Naive thymus-derived CD4-positive, alpha-beta T cell (primary cell): ENCODE results near the gene MSMO1. TPM values are rescaled to one million over a fixed set of nuclear protein-coding genes. Genes with fewer than 3 reads are reported as not detected.

Experiments used
- ATAC-seq: fragments of 150-1000 bp; cut with Tn5 transposase; 2 replicates; pipeline ENCODE4 v1.10.0; 2021; ENCODE audit warnings: mild to moderate bottlenecking, moderate library complexity
- CTCF ChIA-PET: fragments of 350-600 bp; sonication (Branson Sonifier 250); formaldehyde crosslinking; loops from one replicate; lab custom pipeline; 2021; ENCODE audit warnings: antibody characterized with exemption; lab: Charles Lee
- POLR2A ChIA-PET: fragments of 350-600 bp; sonication (Branson Sonifier 250); formaldehyde crosslinking; loops from one replicate; lab custom pipeline; 2021; ENCODE audit warnings: antibody characterized with exemption, inconsistent platforms; lab: Charles Lee
- DNase-seq, 9 donors: peaks; one replicate each; pipeline versions ENCODE4 v3.0.0 to v3.0.0-alpha.2; 2020 to 2022; ENCODE audit warnings: mixed read lengths in 1 of 9
- H3K27ac ChIP-seq: one replicate; pipeline ENCODE4 v1.7.0; 2013; ENCODE audit warnings: mild to moderate bottlenecking, low read depth, low read length, moderate library complexity
- H3K27me3 ChIP-seq, 2 donors: one replicate each; pipeline ENCODE4 v1.7.0; 2013; ENCODE audit warnings: low read length in 2 of 2, mild to moderate bottlenecking in 2 of 2, moderate library complexity in 2 of 2; ENCODE audit not compliant: control insufficient read depth in 2 of 2, insufficient read depth in 2 of 2
- H3K36me3 ChIP-seq, 3 experiments: 1 replicate in 2 of 3; 2 replicates in 1 of 3; pipeline ENCODE4 v1.7.0; 2013; ENCODE audit warnings: low read length in 3 of 3, mild to moderate bottlenecking in 3 of 3, moderate library complexity in 1 of 3; ENCODE audit not compliant: insufficient read depth in 3 of 3, control insufficient read depth in 2 of 3
- H3K4me1 ChIP-seq, 2 donors: one replicate each; pipeline ENCODE4 v1.7.0; 2013; ENCODE audit warnings: low read length in 2 of 2, mild to moderate bottlenecking in 2 of 2, moderate library complexity in 1 of 2; ENCODE audit not compliant: control insufficient read depth in 2 of 2, insufficient read depth in 2 of 2
- H3K4me3 ChIP-seq: 2 replicates; pipeline ENCODE4 v1.7.0; 2013; ENCODE audit warnings: mild to moderate bottlenecking, low read length
- H3K9me3 ChIP-seq, 3 experiments: 1 replicate in 2 of 3; 2 replicates in 1 of 3; pipeline ENCODE4 v1.7.0; 2013; ENCODE audit warnings: low read length in 3 of 3; ENCODE audit not compliant: control insufficient read depth in 2 of 3
- H3K27ac Mint-ChIP-seq, 9 donors: one replicate each; pipeline ENCODE4 v1.8.0; 2020 to 2022; ENCODE audit warnings: mixed read lengths in 9 of 9, mild to moderate bottlenecking in 8 of 9, moderate library complexity in 5 of 9, inconsistent platforms in 2 of 9
- H3K27me3 Mint-ChIP-seq, 5 donors: one replicate each; pipeline ENCODE4 v1.8.0; 2021 to 2022; ENCODE audit warnings: mixed read lengths in 5 of 5, mild to moderate bottlenecking in 1 of 5
- H3K36me3 Mint-ChIP-seq, 5 donors: one replicate each; pipeline ENCODE4 v1.8.0; 2020 to 2022; ENCODE audit warnings: mixed read lengths in 5 of 5, mild to moderate bottlenecking in 3 of 5, inconsistent platforms in 1 of 5
- H3K4me1 Mint-ChIP-seq, 7 donors: one replicate each; pipeline ENCODE4 v1.8.0; 2020 to 2022; ENCODE audit warnings: mixed read lengths in 7 of 7, mild to moderate bottlenecking in 3 of 7, inconsistent platforms in 1 of 7
- H3K4me3 Mint-ChIP-seq, 10 donors: one replicate each; pipeline ENCODE4 v1.8.0; 2020 to 2022; ENCODE audit warnings: mild to moderate bottlenecking in 10 of 10, mixed read lengths in 10 of 10, moderate library complexity in 6 of 10, inconsistent platforms in 2 of 10
- H3K9me3 Mint-ChIP-seq, 11 donors: one replicate each; pipeline ENCODE4 v1.8.0; 2020 to 2022; ENCODE audit warnings: mixed read lengths in 11 of 11, mild to moderate bottlenecking in 4 of 11, inconsistent platforms in 1 of 11, moderate library complexity in 1 of 11
- intact Hi-C, 2 donors: fragments of 100-400 bp; cut with micrococcal nuclease; formaldehyde crosslinking; loops; one replicate each; pipeline ENCODE4 v1.15.1; 2023
- polyA plus RNA-seq, 2 donors: library from polyadenylated mRNA; unstranded; fragments of 300-500 nt; fragmentation: Illumina TruSeq; gene quantifications; one replicate each; pipeline ENCODE4 v1.2.3, GENCODE V29; 2021
- total RNA-seq, 6 experiments: library from RNA in 5 of 6; stranded (reverse) in 5 of 6; gene quantifications; 1 replicate in 5 of 6; 2 replicates in 1 of 6; pipeline ENCODE4 v1.2.3 and lab custom pipeline; 2021 to 2026

The MSMO1 gene
- total and polyA plus RNA-seq, 7 experiments from 2014 or later, result 9.6 to 37.9 (median 22.8) TPM

- H3K4me3 Mint-ChIP-seq, result no peak overlapping the region
- ATAC-seq (no peak), DNase-seq (peak in 1 of 9 donors; percentile 22)
- H3K27me3 Mint-ChIP-seq, result no peaks in the 10 kb centered on the region
- Histone ChIP-seq H3K4me3 (peak overlapping the region; percentile 82), H3K4me1 (peaks cover 18 to 31% of the 10 kb centered on the region in 2 donors), H3K27me3 (no peaks in the 10 kb centered on the region), H3K9me3 (no peaks in the 10 kb centered on the region), H3K36me3 (no peaks in the 10 kb centered on the region), H3K27ac (peak overlapping the region; percentile 76)
- H3K9me3 Mint-ChIP-seq, result no peaks in the 10 kb centered on the region
- intact Hi-C loops, result loop anchor here (1.0 to 10.0 kb wide), 10 partner anchors 26 to 1835 kb away; partner anchors contain the start of genes KLHL2 (in 2 of the 2), TMEM192 (in 2 of the 2) and TMA16 (in 1 of the 2)
- POLR2A ChIA-PET, result interaction anchor here (0.7 to 2.5 kb wide), 10 partner anchors 12 to 214 kb away, joined by 3 to 7 read pairs (median 4); partner anchors contain the start of gene TMEM192
- peaks cover 16 to 36% (median 25%) of the 10 kb centered on the region in 7 donors for H3K4me1 Mint-ChIP-seq
- H3K36me3 Mint-ChIP-seq, result peaks cover 0 to 21% (median 12%) of the 10 kb centered on the region in 5 donors
- H3K27ac Mint-ChIP-seq, result no peak overlapping the region
- CTCF ChIA-PET, result interaction anchor here (1.0 kb wide), 1 partner anchor 196 kb away, joined by 3 read pairs; no protein-coding TSS in a partner anchor
Observed at GRCh38 chr4:165326831-165327210, 648 bp upstream of the MSMO1 start.

GRCh38 chr4:165328101-165328425 lies 594 bp downstream of the MSMO1 start:
- ChIA-PET CTCF (interaction anchor here (1.0 to 1.3 kb wide), 2 partner anchors 197 kb away, joined by 3 to 4 read pairs; no protein-coding TSS in a partner anchor), POLR2A (interaction anchor here (1.3 to 2.5 kb wide), 2 partner anchors 13 to 121 kb away, joined by 6 to 7 read pairs; no protein-coding TSS in a partner anchor)
- Histone ChIP-seq H3K4me3 (peak overlapping the region; percentile 64), H3K27ac (peak overlapping the region; percentile 68), H3K36me3 (no peaks in the 10 kb centered on the region), H3K9me3 (no peaks in the 10 kb centered on the region), H3K4me1 (peaks cover 18 to 31% of the 10 kb centered on the region in 2 donors), H3K27me3 (no peaks in the 10 kb centered on the region)
- ATAC-seq (no peak), DNase-seq (no peak)
- Mint-ChIP-seq H3K9me3 (no peaks in the 10 kb centered on the region), H3K4me3 (no peak overlapping the region), H3K36me3 (peaks cover 0 to 26% (median 16%) of the 10 kb centered on the region in 5 donors), H3K4me1 (peaks cover 28 to 47% (median 34%) of the 10 kb centered on the region in 7 donors), H3K27me3 (no peaks in the 10 kb centered on the region), H3K27ac (no peak overlapping the region)
- intact Hi-C loops, result loop anchor here (5.0 to 10.0 kb wide), 2 partner anchors 373 to 1836 kb away; partner anchors contain the start of gene TMA16 (in 1 of the 2)

GRCh38 chr4:165328708-165329107 lies 1.2 kb downstream of the MSMO1 start:
- H3K9me3 Mint-ChIP-seq, result no peaks in the 10 kb centered on the region
- H3K27ac Mint-ChIP-seq, result no peak overlapping the region
- peaks cover 28 to 47% (median 34%) of the 10 kb centered on the region in 7 donors for H3K4me1 Mint-ChIP-seq
- DNase-seq (no peak), ATAC-seq (no peak)
- H3K27me3 Mint-ChIP-seq, result no peaks in the 10 kb centered on the region
- no peaks in the 10 kb centered on the region for H3K9me3 ChIP-seq
- POLR2A ChIA-PET, result no interaction called here
- H3K4me3 ChIP-seq, result peak overlapping the region; percentile 64
- intact Hi-C loops, result loop anchor here (5.0 to 10.0 kb wide), 2 partner anchors 374 to 1836 kb away; partner anchors contain the start of gene TMA16 (in 1 of the 2)
- H3K27ac ChIP-seq, result no peak overlapping the region
- CTCF ChIA-PET, result interaction anchor here (1.3 kb wide), 1 partner anchor 198 kb away, joined by 4 read pairs; no protein-coding TSS in a partner anchor
- H3K4me1 ChIP-seq, result peaks cover 18 to 31% of the 10 kb centered on the region in 2 donors
- H3K36me3 Mint-ChIP-seq, result peaks cover 0 to 23% (median 16%) of the 10 kb centered on the region in 5 donors
- no peaks in the 10 kb centered on the region for H3K27me3 ChIP-seq
- no peaks in the 10 kb centered on the region for H3K36me3 ChIP-seq
- H3K4me3 Mint-ChIP-seq, result no peak overlapping the region

DNA sequence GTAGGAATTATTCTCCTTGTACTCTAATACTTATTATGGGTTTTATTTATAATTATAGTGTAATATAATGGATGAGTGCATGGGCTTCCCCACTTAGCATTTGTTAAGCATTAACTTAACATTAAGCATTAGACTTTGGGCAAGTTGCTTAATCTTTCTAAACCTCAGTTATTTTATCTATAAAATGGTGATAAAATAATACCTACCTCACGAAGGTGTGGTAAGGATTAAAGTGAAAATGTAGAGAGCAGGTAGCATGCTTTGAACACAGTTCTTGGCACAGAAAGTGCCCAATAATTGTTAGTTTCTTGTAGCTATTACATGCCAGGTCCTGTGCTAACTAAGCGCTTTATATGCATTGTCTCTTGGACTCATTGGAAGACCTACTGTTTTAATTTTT lies 2.6 kb downstream of the MSMO1 start:
- H3K27ac Mint-ChIP-seq, result peak overlapping the region in 1 of 9 donors; percentile 44
- POLR2A ChIA-PET, result no interaction called here

DNA sequence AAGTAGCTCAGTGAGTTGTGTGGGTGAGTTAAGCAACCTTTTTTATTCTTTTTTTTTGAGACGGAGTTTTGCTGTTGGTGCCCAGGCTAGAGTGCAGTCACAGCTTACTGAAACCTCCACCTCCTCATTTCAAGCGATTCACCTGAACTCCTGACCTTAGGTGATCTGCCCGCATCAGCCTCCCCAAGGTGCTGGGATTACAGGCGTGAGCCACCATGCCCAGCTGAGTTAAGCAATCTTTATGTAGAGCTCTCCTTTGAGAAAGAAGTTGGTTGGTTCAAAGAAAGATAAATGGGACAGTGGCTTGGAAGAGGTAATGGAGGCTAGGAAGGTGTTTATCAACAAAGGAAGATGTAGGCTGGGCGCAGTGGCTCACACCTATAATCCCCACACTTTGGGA lies 3.2 kb downstream of the MSMO1 start:
- no peaks in the 10 kb centered on the region for H3K9me3 ChIP-seq
- no peaks in the 10 kb centered on the region for H3K27me3 Mint-ChIP-seq
- H3K27ac Mint-ChIP-seq, result peak overlapping the region in 3 of 9 donors; percentile 16 to 50 (median 44)
- peak overlapping the region in 3 of 10 donors; percentile 8 to 60 (median 46) for H3K4me3 Mint-ChIP-seq
- no peak overlapping the region for H3K4me3 ChIP-seq
- no peaks in the 10 kb centered on the region for H3K9me3 Mint-ChIP-seq
- peaks cover 34 to 52% (median 41%) of the 10 kb centered on the region in 7 donors for H3K4me1 Mint-ChIP-seq
- peaks cover 0 to 28% (median 16%) of the 10 kb centered on the region in 5 donors for H3K36me3 Mint-ChIP-seq
- DNase-seq (no peak), ATAC-seq (no peak)
- H3K27me3 ChIP-seq, result no peaks in the 10 kb centered on the region
- CTCF ChIA-PET, result interaction anchor here (1.0 kb wide), 1 partner anchor 45 kb away, joined by 3 read pairs; no protein-coding TSS in a partner anchor
- intact Hi-C loops, result no loop called here
- no peak overlapping the region for H3K27ac ChIP-seq
- peaks cover 0 to 4% (median 0%) of the 10 kb centered on the region in 3 experiments for H3K36me3 ChIP-seq
- POLR2A ChIA-PET, result no interaction called here
- H3K4me1 ChIP-seq, result peaks cover 18 to 31% of the 10 kb centered on the region in 2 donors

More for the DNA sequence above, 2.6 kb downstream of the MSMO1 start:
- peak overlapping the region in 4 of 10 donors; percentile 9 to 75 (median 36) for H3K4me3 Mint-ChIP-seq
- peaks cover 0 to 27% (median 16%) of the 10 kb centered on the region in 5 donors for H3K36me3 Mint-ChIP-seq
- no peaks in the 10 kb centered on the region for H3K27me3 Mint-ChIP-seq
- peaks cover 30 to 52% (median 35%) of the 10 kb centered on the region in 7 donors for H3K4me1 Mint-ChIP-seq
- H3K4me1 ChIP-seq, result peaks cover 18 to 31% of the 10 kb centered on the region in 2 donors
- H3K36me3 ChIP-seq, result peaks cover 0 to 4% (median 0%) of the 10 kb centered on the region in 3 experiments
- no peaks in the 10 kb centered on the region for H3K9me3 ChIP-seq
- ATAC-seq, result no peak
- no peaks in the 10 kb centered on the region for H3K9me3 Mint-ChIP-seq
- CTCF ChIA-PET, result interaction anchor here (1.0 kb wide), 1 partner anchor 44 kb away, joined by 3 read pairs; no protein-coding TSS in a partner anchor
- no peak overlapping the region for H3K27ac ChIP-seq
- no peak for DNase-seq
- H3K4me3 ChIP-seq, result no peak overlapping the region
- no peaks in the 10 kb centered on the region for H3K27me3 ChIP-seq
- intact Hi-C loops, result no loop called here

GRCh38 chr4:165331359-165331758 lies 3.9 kb downstream of the MSMO1 start:
- intact Hi-C loops, result no loop called here
- ATAC-seq (no peak), DNase-seq (no peak)
- Histone ChIP-seq H3K27me3 (no peaks in the 10 kb centered on the region), H3K36me3 (peaks cover 0 to 4% (median under 1%) of the 10 kb centered on the region in 3 experiments), H3K27ac (no peak overlapping the region), H3K9me3 (no peaks in the 10 kb centered on the region), H3K4me3 (no peak overlapping the region), H3K4me1 (peaks cover 16 to 28% of the 10 kb centered on the region in 2 donors)
- Mint-ChIP-seq H3K9me3 (no peaks in the 10 kb centered on the region), H3K36me3 (peaks cover 0 to 28% (median 16%) of the 10 kb centered on the region in 5 donors), H3K4me3 (peak overlapping the region in 5 of 10 donors; percentile 4 to 60 (median 22)), H3K27ac (peak overlapping the region in 4 of 9 donors; percentile 16 to 65 (median 35)), H3K27me3 (no peaks in the 10 kb centered on the region), H3K4me1 (peaks cover 29 to 48% (median 42%) of the 10 kb centered on the region in 7 donors)
- CTCF ChIA-PET, result no interaction called here
- POLR2A ChIA-PET, result interaction anchor here (0.6 kb wide), 1 partner anchor 13 kb away, joined by 4 read pairs; no protein-coding TSS in a partner anchor
